ENCODE results near the gene IGF1R. TPM values are rescaled to one million over a fixed set of nuclear protein-coding genes. Genes with fewer than 3 reads are reported as not detected.

The IGF1R gene
- total RNA-seq, 1 experiment from 2014 or later: 51.6 TPM

- Mint-ChIP-seq H3K27me3 (ENCODE audit: insufficient read depth, unreplicated experiment) (no peaks in the 10 kb centered on the region), H3K4me1 (ENCODE audit: low read depth, unreplicated experiment) (no peaks in the 10 kb centered on the region), H3K27ac (ENCODE audit: unreplicated experiment) (no peak overlapping the region), H3K36me3 (ENCODE audit: insufficient read depth, unreplicated experiment) (peaks cover 5% of the 10 kb centered on the region), H3K4me3 (ENCODE audit: unreplicated experiment) (no peak overlapping the region), H3K9me3 (ENCODE audit: unreplicated experiment) (peaks cover 6% of the 10 kb centered on the region)
- ChIA-PET CTCF (no interaction called here), POLR2A (no interaction called here)
- TF ChIP-seq CTCF (IDR thresholded peaks at IDR 0.05; ENCODE audit: insufficient read depth in 1 of 2, low read depth in 1 of 2, low read length in 1 of 2, severe bottlenecking in 1 of 2, unreplicated experiment in 1 of 2): no peak
- no TSS peak for BruUV-seq (replicated peaks)
- DNase-seq: no peak
- Histone ChIP-seq H3K36me3 (ENCODE audit: control insufficient read depth, insufficient read depth, low read length) (no peaks in the 10 kb centered on the region), H3K4me3 (ENCODE audit: low read depth, low read length) (no peak overlapping the region), H3K4me1 (no peaks in the 10 kb centered on the region), H3K27me3 (replicated peaks; ENCODE audit: control insufficient read depth, insufficient read depth, low read length) (no peaks in the 10 kb centered on the region), H3K9me3 (peaks cover 2% of the 10 kb centered on the region)
- intact Hi-C loops (cut with micrococcal nuclease; ENCODE audit: unreplicated experiment): no loop called here
Measured at GRCh38 chr15:98824595-98824994, 176.3 kb downstream of the IGF1R start.

DNA sequence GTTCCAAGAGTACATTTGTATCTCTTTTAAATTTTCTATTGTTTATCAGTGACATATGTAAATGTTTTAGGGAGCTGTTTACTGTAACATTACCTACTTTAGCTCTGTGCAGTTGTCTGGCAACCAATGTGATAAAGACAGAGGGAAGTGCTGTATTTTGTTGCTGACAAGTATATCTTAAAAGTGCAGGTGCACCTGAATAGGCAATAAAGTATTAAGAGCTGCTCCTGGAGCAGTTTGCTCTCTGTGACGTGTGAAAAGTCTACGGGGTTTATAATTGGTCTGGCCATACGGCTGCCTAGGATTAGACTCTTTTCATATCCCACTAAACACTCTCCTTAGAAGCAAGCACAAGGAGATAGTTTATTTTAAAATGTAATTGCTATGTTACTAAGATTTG is 178.3 kb downstream of the IGF1R start:
- Mint-ChIP-seq H3K36me3 (ENCODE audit: insufficient read depth, unreplicated experiment) (peaks cover 15% of the 10 kb centered on the region), H3K4me3 (ENCODE audit: unreplicated experiment) (no peak overlapping the region), H3K4me1 (ENCODE audit: low read depth, unreplicated experiment) (no peaks in the 10 kb centered on the region), H3K27me3 (ENCODE audit: insufficient read depth, unreplicated experiment) (no peaks in the 10 kb centered on the region), H3K9me3 (ENCODE audit: unreplicated experiment) (peaks cover 14% of the 10 kb centered on the region), H3K27ac (ENCODE audit: unreplicated experiment) (no peak overlapping the region)
- ChIA-PET POLR2A (no interaction called here), CTCF (no interaction called here)
- Histone ChIP-seq H3K4me1 (no peaks in the 10 kb centered on the region), H3K9me3 (peaks cover 12% of the 10 kb centered on the region), H3K4me3 (ENCODE audit: low read depth, low read length) (no peak overlapping the region), H3K27me3 (replicated peaks; ENCODE audit: control insufficient read depth, insufficient read depth, low read length) (no peaks in the 10 kb centered on the region), H3K36me3 (ENCODE audit: control insufficient read depth, insufficient read depth, low read length) (no peaks in the 10 kb centered on the region)
- intact Hi-C loops (cut with micrococcal nuclease; ENCODE audit: unreplicated experiment): no loop called here
- BruUV-seq (replicated peaks): no TSS peak
- no peak for TF ChIP-seq CTCF (IDR thresholded peaks at IDR 0.05; ENCODE audit: insufficient read depth in 1 of 2, low read depth in 1 of 2, low read length in 1 of 2, severe bottlenecking in 1 of 2, unreplicated experiment in 1 of 2)
- DNase-seq: no peak

GRCh38 chr15:98827217-98827616 is 178.9 kb downstream of the IGF1R start:
- H3K36me3 ChIP-seq (ENCODE audit: control insufficient read depth, insufficient read depth, low read length): no peaks in the 10 kb centered on the region

More at GRCh38 chr15:98827217-98827616, 178.9 kb downstream of the IGF1R start:
- POLR2A ChIA-PET: no interaction called here
- Mint-ChIP-seq H3K4me3 (ENCODE audit: unreplicated experiment) (no peak overlapping the region), H3K27ac (ENCODE audit: unreplicated experiment) (no peak overlapping the region), H3K4me1 (ENCODE audit: low read depth, unreplicated experiment) (no peaks in the 10 kb centered on the region), H3K27me3 (ENCODE audit: insufficient read depth, unreplicated experiment) (no peaks in the 10 kb centered on the region), H3K9me3 (ENCODE audit: unreplicated experiment) (peaks cover 20% of the 10 kb centered on the region), H3K36me3 (ENCODE audit: insufficient read depth, unreplicated experiment) (peaks cover 15% of the 10 kb centered on the region)
- H3K27me3 ChIP-seq (replicated peaks; ENCODE audit: control insufficient read depth, insufficient read depth, low read length): no peaks in the 10 kb centered on the region
- intact Hi-C loops (cut with micrococcal nuclease; ENCODE audit: unreplicated experiment): no loop called here
- CTCF ChIA-PET: no interaction called here
- peaks cover 12% of the 10 kb centered on the region for H3K9me3 ChIP-seq
- no peak for DNase-seq
- H3K4me3 ChIP-seq (ENCODE audit: low read depth, low read length): no peak overlapping the region
- H3K4me1 ChIP-seq: no peaks in the 10 kb centered on the region
- TF ChIP-seq CTCF (IDR thresholded peaks at IDR 0.05; ENCODE audit: insufficient read depth in 1 of 2, low read depth in 1 of 2, low read length in 1 of 2, severe bottlenecking in 1 of 2, unreplicated experiment in 1 of 2): no peak
- no TSS peak for BruUV-seq (replicated peaks)

Data from Caco-2 (cell line).